ENCODE data around the gene SETMAR. TPM values are rescaled to one million over a fixed set of nuclear protein-coding genes. Genes with fewer than 3 reads are reported as not detected.

Gene SETMAR
- total RNA-seq, 2 donors from 2014 or later = 7.9 to 16.1 TPM

- H3K9me3 ChIP-seq = no peaks in the 10 kb centered on the region
- H3K27ac ChIP-seq = no peak overlapping the region
- no peaks in the 10 kb centered on the region for H3K4me1 ChIP-seq
- H3K4me3 ChIP-seq = no peak overlapping the region
- H3K9ac ChIP-seq (ENCODE audit: low read depth in 2 of 2, low read length in 2 of 2) = no peak overlapping the region
- no peak for TF ChIP-seq CTCF (IDR thresholded peaks at IDR 0.05)
- H3K36me3 ChIP-seq = no peaks in the 10 kb centered on the region
- intact Hi-C loops (cut with DNase I) = no loop called here
- no peak for DNase-seq
- no peaks in the 10 kb centered on the region for H3K27me3 ChIP-seq
Observed at GRCh38 chr3:4306091-4306490, 2.9 kb downstream of the SETMAR start.

GRCh38 chr3:4306860-4307259 is 3.7 kb downstream of the SETMAR start:
- no peaks in the 10 kb centered on the region for H3K27me3 ChIP-seq
- no peaks in the 10 kb centered on the region for H3K4me1 ChIP-seq
- TF ChIP-seq CTCF (IDR thresholded peaks at IDR 0.05) = no peak
- no peaks in the 10 kb centered on the region for H3K36me3 ChIP-seq
- H3K4me3 ChIP-seq = no peak overlapping the region
- DNase-seq = no peak
- no peak overlapping the region for H3K27ac ChIP-seq
- H3K9ac ChIP-seq (ENCODE audit: low read depth in 2 of 2, low read length in 2 of 2) = no peak overlapping the region
- no peaks in the 10 kb centered on the region for H3K9me3 ChIP-seq
- intact Hi-C loops (cut with DNase I) = no loop called here

GRCh38 chr3:4309491-4310128 is 6.4 kb downstream of the SETMAR start:
- no peaks in the 10 kb centered on the region for H3K27me3 ChIP-seq
- H3K9ac ChIP-seq (ENCODE audit: low read depth in 2 of 2, low read length in 2 of 2) = no peak overlapping the region
- H3K4me3 ChIP-seq = no peak overlapping the region
- intact Hi-C loops (cut with DNase I) = no loop called here
- no peaks in the 10 kb centered on the region for H3K4me1 ChIP-seq
- H3K27ac ChIP-seq = no peak overlapping the region
- H3K9me3 ChIP-seq = no peaks in the 10 kb centered on the region
- DNase-seq = no peak
- no peak for TF ChIP-seq CTCF (IDR thresholded peaks at IDR 0.05)
- no peaks in the 10 kb centered on the region for H3K36me3 ChIP-seq

GRCh38 chr3:4310971-4311370 is 7.8 kb downstream of the SETMAR start:
- H3K9me3 ChIP-seq = no peaks in the 10 kb centered on the region
- no peak overlapping the region for H3K27ac ChIP-seq
- H3K36me3 ChIP-seq = no peaks in the 10 kb centered on the region
- intact Hi-C loops (cut with DNase I) = no loop called here
- H3K9ac ChIP-seq (ENCODE audit: low read depth in 2 of 2, low read length in 2 of 2) = no peak overlapping the region
- TF ChIP-seq CTCF (IDR thresholded peaks at IDR 0.05) = no peak
- DNase-seq = no peak
- H3K4me1 ChIP-seq = no peaks in the 10 kb centered on the region
- no peak overlapping the region for H3K4me3 ChIP-seq
- no peaks in the 10 kb centered on the region for H3K27me3 ChIP-seq

- TF ChIP-seq CTCF (IDR thresholded peaks at IDR 0.05) = no peak
- Histone ChIP-seq H3K9ac (ENCODE audit: low read depth in 2 of 2, low read length in 2 of 2) (no peak overlapping the region), H3K9me3 (no peaks in the 10 kb centered on the region), H3K4me1 (no peaks in the 10 kb centered on the region), H3K27me3 (no peaks in the 10 kb centered on the region), H3K4me3 (no peak overlapping the region), H3K36me3 (no peaks in the 10 kb centered on the region), H3K27ac (no peak overlapping the region)
- intact Hi-C loops (cut with DNase I) = no loop called here
- DNase-seq = no peak
Observed at GRCh38 chr3:4311496-4311895, 8.3 kb downstream of the SETMAR start.

All from colonic mucosa (tissue), 4 donors.